KMS-11 (cell line): ENCODE data around the gene NKX1-1.

Experiments
- H2AFZ ChIP-seq: fragments of 200-600 bp; sonication (generic); 2 replicates; pipeline ENCODE4 v1.6.1; 2016; ENCODE audit warnings: antibody characterized with exemption, mixed run types, low read depth
- H3K27ac ChIP-seq: fragments of 200-600 bp; sonication (generic); 2 replicates; pipeline ENCODE4 v1.6.1; 2016; ENCODE audit warnings: mild to moderate bottlenecking, mixed run types
- H3K27me3 ChIP-seq: fragments of 200-600 bp; sonication (generic); 2 replicates; pipeline ENCODE4 v1.6.1; 2017; ENCODE audit warnings: mild to moderate bottlenecking, low read depth, mixed run types, moderate library complexity; ENCODE audit not compliant: insufficient read depth
- H3K36me3 ChIP-seq: fragments of 200-600 bp; sonication (generic); 2 replicates; pipeline ENCODE4 v1.6.1; 2017; ENCODE audit warnings: mild to moderate bottlenecking, mixed run types; ENCODE audit not compliant: insufficient read depth
- H3K4me1 ChIP-seq: fragments of 200-600 bp; sonication (generic); 2 replicates; pipeline ENCODE4 v1.6.1; 2016; ENCODE audit warnings: mild to moderate bottlenecking, low read depth, mixed run types; ENCODE audit not compliant: poor library complexity, severe bottlenecking
- H3K4me2 ChIP-seq: fragments of 200-600 bp; sonication (generic); 2 replicates; pipeline ENCODE4 v1.7.0; 2016; ENCODE audit warnings: mild to moderate bottlenecking, mixed run types
- H3K4me3 ChIP-seq: fragments of 200-600 bp; sonication (generic); IDR thresholded peaks from 2 replicates; pipeline ENCODE4 v1.6.1; 2017; ENCODE audit warnings: low read depth, low read length, mixed read lengths; ENCODE audit not compliant: insufficient read depth
- H3K79me2 ChIP-seq: fragments of 200-600 bp; sonication (generic); 2 replicates; pipeline ENCODE4 v1.6.1; 2016; ENCODE audit warnings: low read depth, mixed run types; ENCODE audit not compliant: insufficient read depth
- H3K9ac ChIP-seq: fragments of 200-600 bp; sonication (generic); 2 replicates; pipeline ENCODE4 v1.6.1; 2016; ENCODE audit warnings: mild to moderate bottlenecking, mixed run types
- H4K20me1 ChIP-seq: fragments of 200-600 bp; sonication (generic); 2 replicates; pipeline ENCODE4 v1.6.1; 2016; ENCODE audit warnings: mild to moderate bottlenecking, mixed run types; ENCODE audit not compliant: insufficient read depth
- CTCF ChIP-seq: fragments of 200-600 bp; sonication (generic); conservative IDR thresholded peaks from 2 replicates; pipeline ENCODE4 v1.6.1; 2017; ENCODE audit warnings: low read depth, mild to moderate bottlenecking, antibody characterized with exemption, low read length, moderate library complexity, mixed read lengths

Gene NKX1-1

DNA sequence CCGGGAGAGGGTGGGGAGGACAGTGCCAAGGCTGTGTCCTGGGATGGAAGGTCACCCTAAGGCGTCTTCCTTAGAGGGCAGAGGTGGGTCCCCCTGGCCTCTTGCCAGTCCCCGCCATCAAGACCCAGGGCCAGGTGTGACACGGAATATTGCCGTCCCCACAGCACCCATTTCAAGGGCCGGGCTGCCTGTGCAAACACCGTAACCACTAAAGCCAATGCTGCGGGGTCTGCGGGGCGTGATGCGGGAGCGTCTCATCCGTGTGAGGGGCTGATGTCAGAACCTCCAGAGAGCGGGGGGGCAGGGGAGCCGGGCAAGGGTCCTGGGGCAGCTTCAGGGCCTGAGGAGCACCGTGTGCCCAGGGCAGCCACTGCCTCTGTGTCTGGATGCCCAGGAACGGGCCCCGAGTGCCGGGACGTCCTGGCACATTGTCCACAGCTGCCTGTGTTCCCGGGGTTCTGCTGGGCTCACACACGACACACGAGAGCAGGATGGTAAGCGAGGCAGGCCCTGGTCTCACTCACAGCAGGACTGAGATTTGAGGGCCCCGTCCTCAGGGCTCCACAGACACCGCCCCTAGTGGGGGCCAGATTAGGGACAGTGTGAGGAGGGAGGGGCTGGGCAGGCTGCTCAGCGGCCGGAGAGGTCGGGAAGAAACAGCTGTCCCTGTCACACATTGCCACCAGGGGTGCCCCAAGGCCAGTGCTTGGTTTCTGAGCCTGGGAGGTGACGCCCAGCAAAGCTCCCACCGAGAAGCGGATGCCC is 29.2 kb downstream of the NKX1-1 start:
- H3K4me3 ChIP-seq: no peak overlapping the region
- H3K9ac ChIP-seq: no peak overlapping the region
- no peaks in the 10 kb centered on the region for H3K36me3 ChIP-seq
- no peak for TF ChIP-seq CTCF
- no peaks in the 10 kb centered on the region for H3K27me3 ChIP-seq
- H3K4me1 ChIP-seq: no peaks in the 10 kb centered on the region
- H3K27ac ChIP-seq: no peak overlapping the region
- H3K4me2 ChIP-seq: no peak overlapping the region
- no peaks in the 10 kb centered on the region for H3K79me2 ChIP-seq
- no peak overlapping the region for H2AFZ ChIP-seq
- no peaks in the 10 kb centered on the region for H4K20me1 ChIP-seq

GRCh38 chr4:1376391-1376840 is 29.8 kb downstream of the NKX1-1 start:
- Histone ChIP-seq H3K79me2 (no peaks in the 10 kb centered on the region), H2AFZ (no peak overlapping the region), H3K27me3 (no peaks in the 10 kb centered on the region), H3K27ac (no peak overlapping the region), H3K4me2 (no peak overlapping the region), H3K9ac (no peak overlapping the region), H3K36me3 (no peaks in the 10 kb centered on the region), H3K4me3 (no peak overlapping the region), H4K20me1 (no peaks in the 10 kb centered on the region), H3K4me1 (no peaks in the 10 kb centered on the region)
- no peak for TF ChIP-seq CTCF

DNA sequence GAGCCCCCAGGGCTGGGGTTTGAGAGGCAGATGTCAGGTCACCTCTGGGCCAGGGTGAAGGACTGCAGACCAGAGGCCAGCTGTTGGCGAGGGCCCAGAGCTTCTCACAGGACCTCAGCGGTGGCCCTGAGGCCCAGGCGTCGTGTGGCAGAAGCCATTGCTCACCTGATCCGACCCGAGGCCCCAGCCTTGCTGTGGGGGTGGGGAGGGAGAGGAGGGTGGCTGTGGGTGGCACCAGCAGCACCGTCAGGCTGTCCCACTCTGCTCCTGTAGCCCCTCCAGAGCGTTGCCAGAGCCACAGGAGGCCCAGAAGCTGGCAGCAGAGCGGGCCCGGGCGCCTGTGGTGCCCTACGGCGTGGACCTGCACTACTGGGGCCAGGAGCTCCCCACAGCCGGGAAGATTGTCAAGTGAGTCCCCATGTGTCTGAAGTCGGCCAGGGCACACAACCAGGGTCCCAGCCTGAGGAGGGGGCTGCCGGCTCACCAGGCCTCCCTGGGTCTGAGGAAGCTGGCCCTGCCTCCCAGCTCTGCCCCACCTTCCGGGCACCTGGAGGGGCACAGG is 30.4 kb downstream of the NKX1-1 start:
- no peak overlapping the region for H3K4me3 ChIP-seq
- no peak overlapping the region for H3K27ac ChIP-seq
- no peak overlapping the region for H3K9ac ChIP-seq
- H3K4me2 ChIP-seq: no peak overlapping the region
- no peaks in the 10 kb centered on the region for H3K79me2 ChIP-seq
- no peaks in the 10 kb centered on the region for H3K4me1 ChIP-seq
- no peaks in the 10 kb centered on the region for H4K20me1 ChIP-seq
- no peak for TF ChIP-seq CTCF
- H3K27me3 ChIP-seq: no peaks in the 10 kb centered on the region
- no peaks in the 10 kb centered on the region for H3K36me3 ChIP-seq
- no peak overlapping the region for H2AFZ ChIP-seq

DNA sequence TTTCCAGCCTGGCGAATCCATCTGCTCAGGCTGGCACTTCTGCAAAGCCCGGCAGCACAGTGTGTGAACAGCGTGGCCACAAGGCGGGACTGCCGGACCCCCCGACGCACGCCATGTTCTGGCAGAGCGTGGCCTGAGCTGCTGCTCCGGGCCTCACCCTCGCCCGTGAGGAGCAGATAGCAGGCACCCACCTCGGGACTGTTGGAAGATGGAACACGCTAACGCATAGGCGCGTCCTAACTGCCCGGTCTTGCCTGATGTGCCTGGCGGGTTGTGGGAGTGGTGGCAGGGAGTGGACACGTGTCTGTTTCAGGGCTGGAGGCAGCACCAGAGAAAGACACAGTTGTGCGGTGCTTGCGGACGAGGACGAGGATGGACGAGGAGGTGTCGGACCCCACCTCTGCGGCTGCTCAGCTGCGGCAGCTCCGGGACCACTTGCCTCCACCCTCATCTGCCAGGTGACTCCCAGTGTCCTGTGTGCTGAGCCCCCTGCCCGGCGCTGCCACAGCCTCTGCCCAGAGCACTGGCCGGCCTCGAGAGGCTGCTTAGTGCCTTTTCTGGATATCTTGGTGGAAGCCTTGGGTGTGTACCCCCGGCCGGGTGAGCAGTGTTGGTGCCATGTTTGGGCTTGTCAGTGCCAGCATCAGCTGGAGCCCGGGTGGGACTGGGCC is 31.1 kb downstream of the NKX1-1 start:
- Histone ChIP-seq H2AFZ (no peak overlapping the region), H3K4me1 (no peaks in the 10 kb centered on the region), H3K36me3 (no peaks in the 10 kb centered on the region), H3K27me3 (no peaks in the 10 kb centered on the region), H3K79me2 (no peaks in the 10 kb centered on the region), H3K4me3 (no peak overlapping the region), H3K9ac (no peak overlapping the region), H3K27ac (no peak overlapping the region), H4K20me1 (no peaks in the 10 kb centered on the region), H3K4me2 (no peak overlapping the region)
- no peak for TF ChIP-seq CTCF
